ENCODE results near the gene NABP1. TPM values are rescaled to one million over a fixed set of nuclear protein-coding genes. Genes with fewer than 3 reads are reported as not detected.

The NABP1 gene
- total RNA-seq, 1 donor from 2014 or later = 64.3 TPM

DNA sequence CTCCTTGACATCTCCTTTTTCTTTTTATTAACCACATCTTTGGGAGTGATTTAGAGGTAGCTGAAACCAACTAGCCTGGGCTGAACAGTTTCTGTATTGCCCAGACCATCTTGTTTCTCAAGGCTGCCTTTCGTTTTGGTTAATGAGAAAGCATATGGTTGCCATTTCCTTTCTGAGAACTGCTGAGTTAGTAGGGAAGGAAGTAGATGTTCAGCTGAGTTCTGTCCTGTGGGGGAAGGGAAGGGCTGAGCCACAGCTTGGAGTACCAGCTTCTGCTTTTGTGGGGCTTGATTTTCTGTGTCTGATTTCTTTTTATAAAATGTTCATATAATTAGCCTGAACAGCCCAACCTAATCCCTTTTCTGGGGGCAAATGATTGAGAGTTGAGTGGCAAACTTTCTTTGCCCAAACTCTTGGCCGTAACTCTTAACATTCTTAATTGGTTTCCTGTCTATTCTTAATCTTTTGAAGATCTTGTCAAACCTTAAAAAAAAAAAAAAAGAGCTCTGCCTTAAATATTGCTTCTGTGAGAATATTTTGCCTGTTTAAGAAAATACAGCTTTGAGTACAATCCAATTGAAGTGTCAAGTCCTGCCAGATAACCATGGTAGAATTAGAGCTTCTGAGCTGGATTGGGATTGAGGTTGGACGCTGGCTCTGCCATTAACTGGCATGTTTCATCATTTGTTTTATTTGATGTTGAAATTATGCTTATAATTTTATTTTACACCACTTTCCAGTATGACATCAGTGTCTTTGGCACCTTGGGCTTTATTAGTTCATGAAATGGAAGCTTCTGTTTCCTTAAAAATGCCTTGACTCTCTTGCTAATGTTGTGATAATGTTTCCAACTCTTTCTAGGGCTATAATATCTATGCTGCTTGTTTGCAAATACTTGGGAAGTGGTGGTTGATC, 1.9 kb upstream of the NABP1 start:
- no peak for ATAC-seq
- DNase-seq (ENCODE audit: low spot score) = peak; percentile 64
- intact Hi-C loops (cut with DNase I) = no loop called here

DNA sequence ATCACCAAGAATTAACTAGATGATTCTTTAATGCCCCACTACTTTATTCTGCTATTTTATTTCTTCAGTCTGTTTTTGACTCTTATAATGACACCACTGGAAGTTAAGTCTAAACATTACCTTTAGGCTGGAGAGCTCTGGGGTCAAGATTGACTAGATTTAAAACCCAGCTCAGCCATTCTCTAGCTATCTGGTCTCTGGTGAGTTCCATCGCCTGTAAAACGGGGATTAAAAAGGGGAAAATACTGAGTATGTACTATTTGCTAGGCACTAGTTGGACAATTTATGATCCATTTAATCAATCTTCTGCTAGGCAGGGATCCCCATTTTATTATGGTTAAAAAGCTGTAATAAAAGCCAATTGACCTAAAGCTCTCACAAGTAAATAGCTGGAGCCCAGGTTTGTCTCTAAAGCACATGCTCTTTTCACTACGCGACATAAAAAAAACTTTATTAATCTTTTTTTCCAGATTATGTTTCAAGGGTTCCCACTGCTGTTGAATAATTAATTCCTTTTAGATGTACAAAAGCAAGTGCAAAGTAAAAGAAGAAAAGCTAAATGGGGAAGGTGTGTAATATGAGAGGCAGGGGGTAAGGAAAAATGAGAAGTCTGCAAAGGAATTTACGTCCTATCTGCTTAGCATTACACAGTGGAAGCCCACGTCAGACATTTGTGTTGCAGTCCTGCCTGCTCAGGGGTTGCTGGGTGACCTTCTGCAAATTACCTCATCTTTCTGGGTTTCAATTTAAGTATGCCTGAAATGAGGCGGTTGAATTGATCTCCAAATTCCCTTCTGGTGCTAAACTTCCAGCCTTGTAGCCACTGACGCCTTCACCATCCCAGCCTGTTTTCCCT, 918 bp upstream of the NABP1 start:
- DNase-seq (ENCODE audit: low spot score) = no peak
- ATAC-seq = peak; percentile 67
- intact Hi-C loops (cut with DNase I) = no loop called here

- intact Hi-C loops (cut with DNase I) = no loop called here
- ATAC-seq = peak; percentile 27
- DNase-seq (ENCODE audit: low spot score) = peak; percentile 81
These were observed 633 bp downstream of the NABP1 start for GRCh38 chr2:191678437-191679100.

DNA sequence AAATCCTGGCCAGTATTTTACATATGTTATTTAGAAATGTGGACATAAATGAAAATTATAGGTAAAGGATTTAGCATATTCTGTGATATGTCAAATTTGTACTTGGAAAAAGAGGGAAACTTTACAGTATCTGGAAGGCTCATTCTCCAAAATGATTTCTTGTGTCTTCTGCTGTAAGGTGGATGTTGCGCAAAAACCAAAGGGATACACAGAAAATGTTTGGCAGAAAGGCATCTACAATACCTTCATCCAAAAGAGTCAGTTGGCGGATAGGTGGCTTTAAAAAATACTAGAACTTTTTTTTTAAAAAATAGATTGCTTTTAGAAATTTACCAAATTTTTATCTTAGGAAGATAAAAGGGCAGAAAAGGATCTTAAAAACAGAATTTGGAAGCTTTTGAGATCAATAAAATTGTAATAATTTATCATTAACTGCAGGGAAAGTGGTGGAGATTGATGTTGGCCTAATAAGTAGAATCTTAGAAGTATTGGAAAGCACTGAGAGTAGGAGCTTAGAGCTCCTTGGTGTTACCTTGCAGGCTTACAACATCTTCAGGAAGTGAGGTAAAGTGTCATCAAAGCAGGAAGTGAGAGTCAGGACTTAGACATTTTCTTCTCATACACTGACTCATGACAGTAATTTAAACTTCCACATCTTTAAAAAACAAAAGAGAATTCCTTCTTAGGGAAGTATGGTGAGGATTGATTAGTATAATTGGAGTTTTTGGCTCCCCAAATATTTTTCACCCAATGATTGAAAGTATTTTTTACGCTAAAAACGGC, 2.1 kb downstream of the NABP1 start:
- ATAC-seq (no peak), DNase-seq (ENCODE audit: low spot score) (no peak)
- intact Hi-C loops (cut with DNase I) = no loop called here

DNA sequence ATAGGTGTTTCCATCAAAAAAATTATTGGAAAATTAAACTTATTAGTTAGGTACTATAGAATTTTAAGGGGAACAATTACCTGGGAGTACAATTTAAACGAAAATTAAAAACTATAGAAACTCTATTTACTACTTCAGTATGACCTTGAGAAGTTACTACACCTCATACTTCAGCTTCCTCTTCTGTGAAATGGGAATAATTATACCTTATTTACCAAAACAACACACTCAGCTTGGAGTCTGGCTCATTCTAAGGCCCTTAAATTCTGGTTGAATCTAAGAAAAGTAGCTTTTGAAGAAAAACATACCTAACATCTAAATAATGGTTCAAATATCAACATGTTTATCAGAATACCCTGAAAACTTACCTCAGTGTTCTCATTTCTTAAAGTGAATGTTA, 2.7 kb downstream of the NABP1 start:
- intact Hi-C loops (cut with DNase I) = no loop called here
- DNase-seq (ENCODE audit: low spot score) (no peak), ATAC-seq (no peak)

- intact Hi-C loops (cut with DNase I) = no loop called here
- ATAC-seq (no peak), DNase-seq (ENCODE audit: low spot score) (no peak)
These were observed 4.2 kb downstream of the NABP1 start for GRCh38 chr2:191682126-191682525.

- ATAC-seq = no peak
- no peak for DNase-seq (ENCODE audit: low spot score)
- intact Hi-C loops (cut with DNase I) = no loop called here
These were observed 8.1 kb downstream of the NABP1 start for GRCh38 chr2:191686066-191686465.

DNA sequence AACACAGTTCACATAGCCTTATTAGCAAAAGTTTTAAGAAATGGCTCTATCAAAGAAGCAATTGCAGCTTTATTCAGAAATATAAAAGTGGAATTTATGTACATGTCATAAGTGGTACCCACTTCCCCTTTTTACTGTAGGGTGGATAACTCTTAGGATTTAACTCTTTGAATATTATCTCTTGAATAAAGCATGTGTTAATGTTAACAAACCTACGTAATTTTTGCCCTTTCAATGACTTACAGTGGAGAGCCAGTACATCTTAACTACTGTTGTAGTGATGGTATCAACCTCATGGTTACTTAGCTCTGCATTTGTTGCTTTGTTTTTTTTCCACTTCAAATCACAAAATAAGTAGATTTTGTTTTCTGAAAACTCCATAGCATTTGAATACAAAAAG, 8.8 kb downstream of the NABP1 start:
- DNase-seq (ENCODE audit: low spot score) (no peak), ATAC-seq (no peak)
- intact Hi-C loops (cut with DNase I) = no loop called here

- intact Hi-C loops (cut with DNase I) = no loop called here
- ATAC-seq (no peak), DNase-seq (ENCODE audit: low spot score) (no peak)
These were observed 9.9 kb downstream of the NABP1 start for GRCh38 chr2:191687867-191688266.

GRCh38 chr2:191688934-191689695, 11.2 kb downstream of the NABP1 start:
- intact Hi-C loops (cut with DNase I) = no loop called here
- peak; percentile 60 for ATAC-seq

DNA sequence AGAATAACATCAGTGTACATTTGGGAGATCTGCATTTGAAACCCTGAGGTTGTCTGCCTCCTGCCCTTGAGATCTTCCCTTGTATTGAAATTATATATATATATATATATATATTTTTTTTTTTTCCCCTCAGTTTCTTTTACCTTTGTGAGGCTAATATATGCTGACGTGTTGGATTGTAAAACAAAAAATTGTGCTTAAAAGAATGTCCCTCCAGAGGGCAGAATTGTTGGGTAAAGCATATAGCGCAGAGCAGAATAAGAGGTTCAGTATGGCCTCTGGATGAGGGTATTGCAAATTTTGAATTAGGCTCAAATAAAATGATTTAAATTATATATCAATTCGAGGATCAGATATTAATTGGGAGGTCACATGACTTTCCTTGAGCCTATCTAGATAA, 12.4 kb downstream of the NABP1 start:
- ATAC-seq (no peak), DNase-seq (ENCODE audit: low spot score) (no peak)
- intact Hi-C loops (cut with DNase I) = no loop called here

More at GRCh38 chr2:191688934-191689695, 11.2 kb downstream of the NABP1 start:
- no peak for DNase-seq (ENCODE audit: low spot score)

- DNase-seq (ENCODE audit: low spot score) (no peak), ATAC-seq (peak; percentile 88)
- intact Hi-C loops (cut with DNase I) = no loop called here
These were observed 13.2 kb downstream of the NABP1 start for GRCh38 chr2:191691016-191691735.

GRCh38 chr2:191691898-191692297, 14.0 kb downstream of the NABP1 start:
- ATAC-seq (no peak), DNase-seq (ENCODE audit: low spot score) (no peak)
- intact Hi-C loops (cut with DNase I) = no loop called here

- intact Hi-C loops (cut with DNase I) = no loop called here
- ATAC-seq (no peak), DNase-seq (ENCODE audit: low spot score) (no peak)
These were observed 14.7 kb downstream of the NABP1 start for GRCh38 chr2:191692502-191693115.

- ATAC-seq = no peak
- intact Hi-C loops (cut with DNase I) = no loop called here
- no peak for DNase-seq (ENCODE audit: low spot score)
These were observed 15.2 kb downstream of the NABP1 start for GRCh38 chr2:191693166-191693565.

GRCh38 chr2:191693778-191694177, 15.8 kb downstream of the NABP1 start:
- intact Hi-C loops (cut with DNase I) = no loop called here
- DNase-seq (ENCODE audit: low spot score) (no peak), ATAC-seq (no peak)

DNA sequence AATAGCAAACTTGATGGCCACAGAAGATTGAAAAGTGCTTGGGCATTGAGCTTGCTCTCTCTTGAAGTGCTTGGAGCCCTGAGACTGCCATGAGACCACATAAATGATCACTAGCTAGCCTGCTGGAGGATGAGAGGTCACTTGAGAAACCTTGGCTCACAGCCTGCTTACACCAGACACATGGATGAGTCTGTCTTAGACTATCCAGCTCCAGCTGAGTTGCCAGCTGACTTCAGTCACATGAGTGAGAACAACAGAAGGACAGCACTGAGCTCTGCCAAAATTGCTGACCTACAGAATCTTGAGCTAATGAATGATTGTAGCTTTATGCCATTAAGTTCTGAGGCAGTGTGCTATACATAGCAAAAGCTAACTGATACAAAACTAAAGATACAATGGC, 18.1 kb downstream of the NABP1 start:
- peak; percentile 86 for ATAC-seq
- intact Hi-C loops (cut with DNase I) = no loop called here
- DNase-seq (ENCODE audit: low spot score) = peak; percentile 71
